Parietal lobe (tissue), 1 donor: ENCODE measurements around the gene PIF1. TPM values are rescaled to one million over a fixed set of nuclear protein-coding genes. Genes with fewer than 3 reads are reported as not detected.

ENCODE experiments used
- total RNA-seq: library from RNA; depleted of rRNA; stranded (reverse); fragments of >200 nt; gene quantifications from one replicate; pipeline ENCODE4 v1.2.3, GENCODE V29; 2014

PIF1 gene, protein sequence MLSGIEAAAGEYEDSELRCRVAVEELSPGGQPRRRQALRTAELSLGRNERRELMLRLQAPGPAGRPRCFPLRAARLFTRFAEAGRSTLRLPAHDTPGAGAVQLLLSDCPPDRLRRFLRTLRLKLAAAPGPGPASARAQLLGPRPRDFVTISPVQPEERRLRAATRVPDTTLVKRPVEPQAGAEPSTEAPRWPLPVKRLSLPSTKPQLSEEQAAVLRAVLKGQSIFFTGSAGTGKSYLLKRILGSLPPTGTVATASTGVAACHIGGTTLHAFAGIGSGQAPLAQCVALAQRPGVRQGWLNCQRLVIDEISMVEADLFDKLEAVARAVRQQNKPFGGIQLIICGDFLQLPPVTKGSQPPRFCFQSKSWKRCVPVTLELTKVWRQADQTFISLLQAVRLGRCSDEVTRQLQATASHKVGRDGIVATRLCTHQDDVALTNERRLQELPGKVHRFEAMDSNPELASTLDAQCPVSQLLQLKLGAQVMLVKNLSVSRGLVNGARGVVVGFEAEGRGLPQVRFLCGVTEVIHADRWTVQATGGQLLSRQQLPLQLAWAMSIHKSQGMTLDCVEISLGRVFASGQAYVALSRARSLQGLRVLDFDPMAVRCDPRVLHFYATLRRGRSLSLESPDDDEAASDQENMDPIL
- 3.8 TPM for total RNA-seq

DNA sequence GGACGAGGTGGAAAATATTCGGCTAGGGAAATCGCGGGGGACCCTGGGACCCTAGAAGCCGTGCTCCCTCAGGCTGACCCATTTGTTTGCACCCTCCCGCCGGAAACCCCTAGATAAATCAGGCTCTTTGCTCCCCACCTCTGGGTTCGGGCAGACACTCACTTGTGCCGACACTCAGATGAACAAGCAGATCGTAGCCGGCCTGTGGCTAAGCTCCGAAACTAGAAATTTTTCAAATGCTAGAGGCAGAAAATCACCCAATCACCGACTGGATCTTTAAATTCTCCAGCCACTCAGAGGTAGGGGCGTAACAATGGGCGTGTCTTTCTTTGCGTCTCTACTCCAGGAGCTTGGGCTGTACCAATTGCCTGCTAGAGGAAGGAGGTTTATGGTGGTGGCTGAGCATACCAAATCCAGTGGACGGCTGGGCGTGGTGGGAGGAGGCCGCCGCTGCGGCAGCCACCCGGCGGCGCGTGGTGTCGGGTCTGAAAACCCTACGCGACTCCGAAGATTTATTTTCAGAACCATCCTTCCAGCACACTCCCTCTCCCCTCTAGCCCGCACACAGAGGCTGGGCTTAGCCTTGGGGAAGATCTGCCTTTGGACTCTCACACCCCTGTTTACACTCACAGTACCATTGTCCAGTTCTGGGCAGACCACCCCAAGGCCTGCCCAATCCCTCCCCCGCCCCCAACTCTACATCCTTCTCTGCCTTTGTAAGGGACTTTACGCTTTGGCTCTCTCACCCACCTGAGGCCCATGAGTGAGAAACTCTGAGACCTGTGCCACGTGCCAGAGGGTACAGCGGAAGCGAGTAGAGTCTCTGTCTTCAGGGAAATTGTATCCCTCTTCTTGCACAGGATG lies at the start of gene PIF1:
TSS of gene PIF1 (minus strand) at position 217 of the 864 bp plus-strand sequence. CDS start 1,312 bp downstream, outside the sequence.

GRCh38 chr15:64841344-64842095 lies 16.1 kb upstream of the PIF1 start, which contains the start of gene PLEKHO2:
Gene PLEKHO2 (plus strand): TSS chr15:64841915. CDS start chr15:64842017, 102 bp downstream.

DNA sequence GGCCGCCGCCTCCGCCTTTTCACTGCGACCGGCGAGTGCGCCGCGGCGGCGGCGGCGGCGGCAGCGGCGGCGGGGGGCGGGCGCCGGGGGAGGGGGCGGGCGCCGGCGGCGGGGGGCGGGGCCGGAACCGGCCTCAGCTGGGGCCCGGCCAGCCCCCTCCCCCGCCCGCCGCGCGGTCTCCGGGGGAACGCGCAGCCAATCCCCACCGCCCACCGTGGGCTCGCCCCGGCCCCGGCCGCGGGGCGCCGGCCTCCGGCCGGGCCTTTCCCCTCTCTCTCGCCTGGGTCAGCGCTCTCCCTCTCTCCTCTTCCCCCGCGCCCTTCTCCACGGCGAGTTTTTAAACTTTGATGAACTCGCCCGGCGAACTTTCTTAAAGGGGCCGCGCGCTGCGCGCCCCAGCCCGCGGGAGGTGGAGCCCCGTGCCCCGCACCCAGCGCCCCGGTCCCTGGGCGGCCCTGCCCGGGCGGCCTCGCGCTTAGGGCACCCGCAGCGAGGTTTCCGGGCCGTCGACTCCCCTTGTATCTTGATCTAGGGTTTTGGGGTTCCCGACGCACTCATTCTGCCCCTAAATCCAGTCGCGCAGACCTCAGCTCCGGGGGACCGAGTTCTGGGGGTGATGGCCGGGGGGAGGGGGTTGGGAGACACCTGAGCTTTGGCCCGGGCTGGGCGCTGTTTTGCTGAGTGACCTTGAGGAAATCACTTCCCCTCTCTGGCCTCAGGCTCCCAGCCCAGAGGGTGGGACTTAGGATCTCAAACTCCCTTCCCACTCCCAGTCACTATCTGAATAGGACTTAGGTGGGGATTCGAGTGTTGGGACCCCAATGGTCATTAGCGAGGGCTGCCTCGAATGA lies 49.7 kb downstream of the PIF1 start, which contains the start of gene RBPMS2:
TSS of gene RBPMS2 (minus strand) at position 39 of the 851 bp plus-strand sequence. CDS start 270 bp downstream, outside the sequence.

Other genes with a start within 250 kb of the PIF1 start
- gene RBPMS2, start 50.1 kb downstream of the PIF1 start, total RNA-seq = not detected
- 6.3 TPM for gene PLEKHO2, start 16.3 kb upstream of the PIF1 start, total RNA-seq
- 27.2 TPM for gene ANKDD1A, start 86.3 kb upstream of the PIF1 start, total RNA-seq
- gene SPG21, start 164.3 kb upstream of the PIF1 start, total RNA-seq = 52.9 TPM
- gene MTFMT, start 204.0 kb upstream of the PIF1 start, total RNA-seq = 18.5 TPM
- not detected for gene SLC51B, start 219.7 kb upstream of the PIF1 start, total RNA-seq
- 2.8 TPM for gene RASL12, start 242.3 kb upstream of the PIF1 start, total RNA-seq